ENCODE results near the gene SNRK.

GRCh38 chr3:43394041-43394554, 107.8 kb downstream of the SNRK start:
- no peak for TF ChIP-seq CTCF (IDR thresholded peaks at IDR 0.05 in 2 of 3, conservative IDR thresholded peaks at IDR 0.05 in 1 of 3; ENCODE audit: insufficient read depth in 2 of 3, low read depth in 1 of 3, low read length in 3 of 3)
- TF ChIP-seq CEBPB (tag; IDR thresholded peaks at IDR 0.05) = no peak
- TF ChIP-seq SAP30 (IDR thresholded peaks at IDR 0.05; ENCODE audit: borderline replicate concordance, insufficient read depth, low read depth, low read length, poor library complexity, severe bottlenecking) = no peak
- TF ChIP-seq BDP1 (IDR thresholded peaks at IDR 0.05; ENCODE audit: insufficient read depth, insufficient read length) = no peak
- TF ChIP-seq HCFC1 (IDR thresholded peaks at IDR 0.05; ENCODE audit: low read depth, low read length) = no peak
- no peak for TF ChIP-seq USF2 (CRISPR knock-in tag; IDR thresholded peaks at IDR 0.05)
- no peak for TF ChIP-seq ZNF584 (CRISPR knock-in tag; IDR thresholded peaks at IDR 0.05; ENCODE audit: low read depth)
- TF ChIP-seq ZSCAN32 (CRISPR knock-in tag; IDR thresholded peaks at IDR 0.05) = no peak
- no peak for TF ChIP-seq MLX (CRISPR knock-in tag; conservative IDR thresholded peaks at IDR 0.05)
- no peak for TF ChIP-seq ELK1 (CRISPR knock-in tag; IDR thresholded peaks at IDR 0.05)
- TF ChIP-seq BCLAF1 (IDR thresholded peaks at IDR 0.05; ENCODE audit: borderline replicate concordance in 1 of 2, control insufficient read depth in 1 of 2, low read depth in 2 of 2, low read length in 1 of 2) = no peak

Measured in K562 (cell line).